RWPE2 (cell line): ENCODE data around the gene ZFYVE28.

ENCODE experiments used
- ATAC-seq: fragments of 200-7000 bp; cut with Tn5 transposase; 3 replicates; pipeline ENCODE4 v1.9.1; 2021; ENCODE audit warnings: low read depth
- DNase-seq: peaks from one replicate; pipeline ENCODE4 v3.0.0-alpha.2; 2020; ENCODE audit warnings: low spot score
- H3K27ac ChIP-seq: fragments of 450-650 bp; 2 replicates; pipeline ENCODE4 v1.5.1; 2017; ENCODE audit warnings: mild to moderate bottlenecking; ENCODE audit not compliant: poor library complexity, severe bottlenecking
- H3K27me3 ChIP-seq: fragments of 250-450 bp; sonication (Bioruptor Pico); 2 replicates; pipeline ENCODE4 v1.5.1; 2021; ENCODE audit warnings: mild to moderate bottlenecking, moderate library complexity; ENCODE audit not compliant: insufficient read depth, poor library complexity, severe bottlenecking
- H3K36me3 ChIP-seq: fragments of 250-450 bp; sonication (Bioruptor Pico); 2 replicates; pipeline ENCODE4 v1.5.1; 2020; ENCODE audit warnings: low read depth, mild to moderate bottlenecking, moderate library complexity
- H3K4me1 ChIP-seq: fragments of 250-450 bp; sonication (Bioruptor Pico); 2 replicates; pipeline ENCODE4 v1.5.1; 2021; ENCODE audit warnings: mild to moderate bottlenecking, moderate library complexity; ENCODE audit not compliant: insufficient read depth, poor library complexity, severe bottlenecking
- H3K4me3 ChIP-seq: fragments of 250-450 bp; sonication (Bioruptor Pico); 2 replicates; pipeline ENCODE4 v1.5.1; 2021; ENCODE audit warnings: mild to moderate bottlenecking, moderate library complexity; ENCODE audit not compliant: severe bottlenecking
- H3K9me3 ChIP-seq: fragments of 250-450 bp; sonication (Bioruptor Pico); 2 replicates; pipeline ENCODE4 v1.5.1; 2021; ENCODE audit warnings: mild to moderate bottlenecking, moderate library complexity; ENCODE audit not compliant: severe bottlenecking
- TF ChIP-seq, protein P1 (sequence below): fragments of 450-650 bp; IDR thresholded peaks from one replicate; pipeline ENCODE4 v1.5.1; 2017; ENCODE audit warnings: mild to moderate bottlenecking, moderate library complexity; ENCODE audit not compliant: poor library complexity, severe bottlenecking

The ZFYVE28 gene

DNA sequence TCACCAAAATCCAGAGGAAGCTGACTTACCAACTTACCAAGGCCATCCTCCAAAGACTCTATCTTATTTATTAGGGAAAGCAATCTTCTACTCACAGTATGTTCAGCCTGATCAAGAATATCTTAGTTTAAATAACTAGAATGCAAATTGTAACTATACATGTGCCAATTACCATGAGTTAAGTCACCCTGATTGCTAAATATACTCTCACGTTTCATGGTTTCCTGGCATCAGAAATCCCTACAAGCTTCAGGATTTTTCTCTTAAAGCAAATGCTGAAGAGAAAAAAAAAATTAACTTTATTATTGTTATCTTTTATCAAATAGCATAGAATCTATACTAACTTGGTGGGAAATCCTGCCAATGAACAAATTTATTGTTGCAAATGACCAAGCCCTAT lies 93.6 kb downstream of the ZFYVE28 start:
- Histone ChIP-seq H3K27ac (no peak overlapping the region), H3K4me3 (no peak overlapping the region), H3K9me3 (peaks cover 4% of the 10 kb centered on the region), H3K36me3 (0 out of 2 replicates have a peak, but pooled peaks cover 4% of the 10 kb centered on the region), H3K27me3 (no peaks in the 10 kb centered on the region), H3K4me1 (peaks cover 3% of the 10 kb centered on the region)
- DNase-seq (no peak), ATAC-seq (no peak)
- TF ChIP-seq, protein P1, sequence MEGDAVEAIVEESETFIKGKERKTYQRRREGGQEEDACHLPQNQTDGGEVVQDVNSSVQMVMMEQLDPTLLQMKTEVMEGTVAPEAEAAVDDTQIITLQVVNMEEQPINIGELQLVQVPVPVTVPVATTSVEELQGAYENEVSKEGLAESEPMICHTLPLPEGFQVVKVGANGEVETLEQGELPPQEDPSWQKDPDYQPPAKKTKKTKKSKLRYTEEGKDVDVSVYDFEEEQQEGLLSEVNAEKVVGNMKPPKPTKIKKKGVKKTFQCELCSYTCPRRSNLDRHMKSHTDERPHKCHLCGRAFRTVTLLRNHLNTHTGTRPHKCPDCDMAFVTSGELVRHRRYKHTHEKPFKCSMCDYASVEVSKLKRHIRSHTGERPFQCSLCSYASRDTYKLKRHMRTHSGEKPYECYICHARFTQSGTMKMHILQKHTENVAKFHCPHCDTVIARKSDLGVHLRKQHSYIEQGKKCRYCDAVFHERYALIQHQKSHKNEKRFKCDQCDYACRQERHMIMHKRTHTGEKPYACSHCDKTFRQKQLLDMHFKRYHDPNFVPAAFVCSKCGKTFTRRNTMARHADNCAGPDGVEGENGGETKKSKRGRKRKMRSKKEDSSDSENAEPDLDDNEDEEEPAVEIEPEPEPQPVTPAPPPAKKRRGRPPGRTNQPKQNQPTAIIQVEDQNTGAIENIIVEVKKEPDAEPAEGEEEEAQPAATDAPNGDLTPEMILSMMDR = no peak

DNA sequence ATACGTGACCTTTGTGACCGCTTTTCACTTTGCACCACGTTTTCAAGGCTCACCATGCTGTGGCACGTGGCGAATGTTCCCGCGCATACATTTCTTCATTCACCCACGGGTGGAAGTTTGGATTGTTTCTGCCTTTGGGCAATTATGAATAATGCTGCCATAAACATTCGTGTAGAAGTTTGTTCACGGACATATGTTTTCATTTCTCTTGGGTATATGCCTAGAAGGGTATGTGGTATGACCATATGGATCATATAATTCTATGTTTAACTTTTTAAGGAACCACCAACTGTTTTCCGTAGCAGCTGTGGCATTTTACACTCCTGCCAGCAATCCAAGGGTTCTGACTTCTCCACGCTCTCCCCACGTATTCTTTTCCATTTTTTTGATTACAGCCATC lies 95.6 kb downstream of the ZFYVE28 start:
- H3K27ac ChIP-seq = no peak overlapping the region
- H3K9me3 ChIP-seq = peaks cover 4% of the 10 kb centered on the region
- DNase-seq (no peak), ATAC-seq (no peak)
- no peaks in the 10 kb centered on the region for H3K4me1 ChIP-seq
- H3K36me3 ChIP-seq = 0 out of 2 replicates have a peak, but pooled peaks cover 4% of the 10 kb centered on the region
- TF ChIP-seq, protein P1 = no peak
- H3K4me3 ChIP-seq = no peak overlapping the region
- no peaks in the 10 kb centered on the region for H3K27me3 ChIP-seq

DNA sequence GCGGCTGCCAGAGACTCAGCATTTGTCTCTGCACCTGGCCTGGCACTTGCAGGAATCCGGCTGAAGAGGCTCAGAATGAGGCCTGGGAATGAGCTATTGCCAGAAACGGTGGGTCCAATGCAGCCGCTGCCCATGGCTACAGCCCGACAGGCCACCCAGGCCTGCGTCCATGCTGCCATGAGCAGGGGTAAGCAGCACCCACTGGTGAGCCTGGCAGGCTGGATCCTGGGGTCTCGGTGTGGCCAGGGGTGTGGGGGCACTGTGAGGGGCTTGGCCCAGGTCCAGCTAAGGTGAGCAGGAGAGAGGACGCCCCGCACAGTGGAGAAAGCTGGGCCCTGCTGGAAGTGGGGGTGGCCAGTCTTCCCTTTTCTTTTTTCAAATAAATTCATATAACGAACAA lies 96.2 kb downstream of the ZFYVE28 start:
- DNase-seq (no peak), ATAC-seq (no peak)
- Histone ChIP-seq H3K4me1 (no peaks in the 10 kb centered on the region), H3K27ac (no peak overlapping the region), H3K36me3 (no peaks in the 10 kb centered on the region), H3K9me3 (no peaks in the 10 kb centered on the region), H3K4me3 (no peak overlapping the region), H3K27me3 (no peaks in the 10 kb centered on the region)
- TF ChIP-seq, protein P1 = no peak

DNA sequence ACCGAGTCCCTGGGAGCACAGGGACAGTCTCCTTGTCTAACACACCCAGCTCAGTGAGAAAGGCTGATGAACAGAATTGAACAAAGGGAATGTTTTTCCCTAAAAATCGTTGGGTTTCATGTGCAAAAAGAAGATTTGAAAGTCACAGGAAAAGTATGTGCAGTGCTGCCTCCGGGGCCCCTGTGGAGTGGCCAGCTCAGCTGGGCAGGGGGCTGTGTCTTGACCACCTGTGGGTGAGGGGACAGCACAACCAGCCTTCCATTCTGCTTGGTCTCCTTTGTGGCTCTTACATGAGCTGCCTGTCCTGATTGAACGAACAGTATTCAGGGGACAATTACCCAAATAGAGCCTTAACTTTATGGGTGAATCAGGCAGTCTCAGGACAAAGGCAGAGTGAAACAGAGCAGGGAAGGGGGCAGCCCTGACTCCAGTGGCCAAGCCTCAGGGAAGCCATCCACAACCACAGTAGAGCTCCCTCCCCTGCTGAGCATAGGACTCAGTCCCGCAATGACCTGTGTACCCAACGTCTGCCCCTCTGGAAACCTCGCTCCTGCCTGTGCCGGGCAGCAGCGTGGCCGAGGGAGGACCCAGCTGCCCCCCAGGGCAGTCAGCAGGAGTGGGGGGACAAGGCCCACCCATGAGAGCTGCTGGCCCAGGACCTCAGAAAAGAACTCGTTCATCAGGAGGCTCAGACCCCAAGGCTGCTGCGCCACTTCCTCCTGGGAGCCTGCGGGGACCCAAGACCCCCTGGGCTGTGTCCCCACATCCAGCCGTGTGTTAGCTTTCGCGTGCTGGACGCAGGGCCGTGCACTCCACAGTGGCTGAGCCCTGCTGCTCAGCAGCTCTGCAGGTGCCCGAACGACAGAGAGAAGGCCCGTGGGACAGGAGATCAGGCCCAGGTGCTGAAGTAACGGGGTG lies 96.9 kb downstream of the ZFYVE28 start:
- H3K27me3 ChIP-seq = no peaks in the 10 kb centered on the region
- H3K9me3 ChIP-seq = no peaks in the 10 kb centered on the region
- no peak overlapping the region for H3K4me3 ChIP-seq
- TF ChIP-seq, protein P1 = no peak
- no peak for DNase-seq
- no peaks in the 10 kb centered on the region for H3K4me1 ChIP-seq
- no peaks in the 10 kb centered on the region for H3K36me3 ChIP-seq
- H3K27ac ChIP-seq = no peak overlapping the region
- ATAC-seq = peak; percentile 22; the same call in 2 of the 3 replicates

DNA sequence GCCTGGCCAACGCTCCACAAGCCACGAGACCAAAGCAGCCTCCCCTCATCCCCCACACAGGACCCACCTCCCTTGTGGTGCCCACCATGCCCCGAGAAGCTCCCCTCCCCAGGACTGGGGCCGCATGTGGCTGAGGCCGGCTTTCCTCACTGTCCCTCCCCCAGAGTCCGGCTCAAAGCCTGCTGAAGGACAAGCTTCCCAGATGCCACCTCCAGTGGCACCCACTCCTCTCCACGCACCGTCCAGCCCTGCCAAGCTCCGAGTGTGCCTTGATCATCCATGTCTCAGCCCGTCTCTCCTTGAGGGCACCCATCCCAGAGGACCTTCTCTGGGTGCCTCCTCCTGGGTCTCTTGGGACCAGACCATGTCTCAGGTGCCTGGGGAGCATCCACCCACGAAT lies 97.7 kb downstream of the ZFYVE28 start:
- TF ChIP-seq, protein P1 = no peak
- H3K27me3 ChIP-seq = no peaks in the 10 kb centered on the region
- no peak for ATAC-seq
- H3K4me3 ChIP-seq = no peak overlapping the region
- H3K9me3 ChIP-seq = no peaks in the 10 kb centered on the region
- H3K27ac ChIP-seq = no peak overlapping the region
- H3K4me1 ChIP-seq = no peaks in the 10 kb centered on the region
- H3K36me3 ChIP-seq = no peaks in the 10 kb centered on the region
- no peak for DNase-seq
